HG02623 (cell line): ENCODE results near the gene RAPGEF5.

Experiments used
- ATAC-seq: cut with Tn5 transposase; IDR thresholded peaks from one replicate; pipeline ENCODE4 v1.9.1; 2021; ENCODE audit warnings: moderate library complexity; ENCODE audit not compliant: unreplicated experiment

RAPGEF5 gene

DNA sequence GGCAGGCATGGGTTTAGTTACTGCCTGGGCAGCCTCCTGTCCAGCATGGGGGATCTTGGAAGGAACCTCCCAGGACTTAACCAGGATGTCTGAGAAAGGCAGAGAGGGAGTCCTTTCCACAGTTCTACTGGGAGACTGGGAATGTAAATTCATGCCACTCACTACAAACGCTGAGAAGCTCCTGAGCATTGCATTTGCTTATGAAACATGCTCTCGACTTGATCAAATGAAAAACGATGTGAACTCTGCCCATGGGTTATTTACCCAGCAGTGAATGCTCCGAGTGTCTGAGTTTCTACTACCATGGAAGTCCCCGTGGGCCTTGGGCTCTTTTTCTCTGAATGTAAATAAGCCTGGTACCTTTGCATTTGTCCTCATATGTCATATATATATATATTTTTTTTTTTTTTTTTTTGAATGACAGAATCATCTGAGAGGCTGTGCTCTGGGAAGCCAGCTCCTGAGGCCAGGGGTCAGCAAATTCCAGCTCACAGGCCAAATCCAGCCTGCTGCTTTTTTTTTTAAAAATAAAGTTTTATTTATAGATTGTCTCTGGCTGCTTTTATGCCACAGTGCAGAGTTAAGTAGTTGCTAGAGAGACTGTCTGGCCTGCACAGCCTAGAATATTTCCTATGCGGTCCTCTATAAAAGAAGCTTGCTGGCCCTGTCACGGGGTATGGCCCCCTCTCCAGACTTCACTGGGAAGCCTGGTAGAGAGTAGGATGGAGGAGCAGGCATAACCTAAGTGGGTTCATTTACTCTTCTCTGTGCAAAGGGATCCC, 21.4 kb upstream of the RAPGEF5 start:
- ATAC-seq = no peak

DNA sequence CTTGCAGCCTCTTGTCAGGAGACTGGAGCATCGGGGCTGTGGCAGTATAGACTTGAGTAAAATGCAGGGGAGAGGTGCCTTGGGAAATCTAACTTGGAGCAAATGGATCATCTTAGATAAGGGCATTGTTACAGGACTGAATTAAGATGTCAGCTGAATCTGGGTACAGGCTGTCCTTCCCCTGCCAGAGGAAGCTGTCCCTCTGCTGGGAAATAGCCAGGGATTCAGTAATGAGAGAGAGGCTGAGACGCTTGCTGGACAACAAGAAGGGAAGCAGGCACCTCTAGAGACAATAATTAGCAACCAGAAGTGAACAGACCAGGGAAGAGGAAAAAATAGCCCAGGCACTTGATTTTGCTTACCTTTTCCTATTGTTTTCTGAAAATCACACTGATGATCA, 20.7 kb upstream of the RAPGEF5 start:
- no peak for ATAC-seq

DNA sequence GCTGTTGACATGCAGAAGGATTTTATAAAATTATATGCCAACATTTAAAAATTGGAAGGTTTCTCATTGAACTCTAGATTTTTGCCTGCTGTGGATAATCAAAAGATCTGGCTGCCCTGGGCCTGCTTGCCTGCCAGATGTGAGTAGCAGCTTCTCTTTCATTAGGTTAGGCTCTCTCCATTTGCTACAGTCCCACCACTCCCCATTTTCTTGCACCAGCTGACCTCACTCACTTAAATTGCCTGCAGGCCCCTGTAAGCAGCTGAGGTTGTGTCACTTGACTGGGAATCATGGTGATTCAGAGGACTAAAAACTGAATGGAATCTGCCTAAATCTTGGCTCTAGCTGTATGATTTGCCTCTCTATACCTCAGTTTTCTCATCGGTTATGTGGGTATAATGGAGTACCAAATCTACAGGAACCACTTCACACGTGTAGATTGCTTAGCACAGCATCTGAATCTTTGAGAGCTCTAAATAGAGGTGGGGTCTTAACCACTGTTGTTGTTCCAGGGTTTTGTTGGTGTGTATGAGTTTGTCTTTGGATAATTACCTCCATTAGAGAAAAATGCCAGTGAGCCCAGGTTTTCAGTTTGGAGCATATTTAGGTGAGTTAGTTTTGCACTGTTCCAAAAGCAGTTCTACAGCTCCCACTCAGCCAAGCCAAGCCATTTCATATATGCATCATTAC, 18.6 kb upstream of the RAPGEF5 start:
- no peak for ATAC-seq

DNA sequence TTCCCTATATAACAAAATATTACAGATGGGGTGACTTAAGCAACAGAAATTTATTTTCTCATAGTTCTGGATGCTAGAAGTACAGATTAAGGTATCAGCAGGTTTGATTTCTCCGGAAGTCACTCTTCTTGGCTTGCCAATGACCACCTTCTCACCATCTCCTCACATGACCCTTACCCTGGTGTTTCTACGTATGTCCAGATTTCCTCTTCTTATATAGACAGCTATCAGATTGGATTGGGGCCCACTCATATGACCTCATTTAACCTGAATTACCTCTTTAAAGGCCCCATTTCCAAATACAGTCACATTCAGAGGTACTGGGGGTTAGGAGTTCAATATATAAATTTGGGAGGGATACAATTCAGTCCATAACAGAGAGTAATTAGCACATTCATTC, 17.0 kb upstream of the RAPGEF5 start:
- no peak for ATAC-seq

DNA sequence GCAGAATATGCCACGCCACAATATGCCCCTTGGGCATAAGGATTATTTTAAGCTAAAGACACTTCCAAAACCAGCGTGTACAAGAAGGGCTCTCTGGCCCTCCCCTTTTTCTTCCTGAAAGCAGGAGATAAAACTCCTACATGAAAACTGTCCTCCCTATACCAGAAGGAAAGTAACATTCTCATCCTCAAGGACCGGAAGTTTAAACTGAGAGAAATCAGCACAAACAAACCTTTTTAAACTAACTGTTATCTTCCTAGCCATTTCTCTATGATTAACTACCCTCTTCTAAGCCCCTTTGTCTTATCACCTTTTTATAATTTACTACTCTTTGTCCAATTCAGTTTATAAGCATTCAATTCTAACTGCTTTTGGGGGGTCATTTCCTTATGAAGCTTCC, 16.4 kb upstream of the RAPGEF5 start:
- ATAC-seq = no peak

DNA sequence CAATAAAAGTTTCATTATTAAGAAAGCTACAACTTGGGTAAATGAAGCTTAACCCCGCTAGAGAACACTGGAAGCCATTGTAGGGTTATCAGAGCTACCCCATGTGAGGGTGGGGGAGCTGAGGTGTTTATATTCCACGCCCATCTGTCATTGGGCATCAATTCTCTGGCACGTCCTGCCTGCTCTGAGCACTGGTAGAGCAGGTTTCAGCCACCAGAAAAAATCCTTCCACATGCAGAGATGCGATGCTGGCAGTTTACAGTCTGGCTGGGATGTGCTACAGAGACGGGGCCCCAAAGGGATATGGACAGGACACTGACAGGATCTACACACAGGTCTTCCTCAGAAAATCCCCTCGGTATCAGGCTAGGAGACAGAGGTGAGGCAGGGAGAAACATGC, 15.9 kb upstream of the RAPGEF5 start:
- ATAC-seq = no peak

DNA sequence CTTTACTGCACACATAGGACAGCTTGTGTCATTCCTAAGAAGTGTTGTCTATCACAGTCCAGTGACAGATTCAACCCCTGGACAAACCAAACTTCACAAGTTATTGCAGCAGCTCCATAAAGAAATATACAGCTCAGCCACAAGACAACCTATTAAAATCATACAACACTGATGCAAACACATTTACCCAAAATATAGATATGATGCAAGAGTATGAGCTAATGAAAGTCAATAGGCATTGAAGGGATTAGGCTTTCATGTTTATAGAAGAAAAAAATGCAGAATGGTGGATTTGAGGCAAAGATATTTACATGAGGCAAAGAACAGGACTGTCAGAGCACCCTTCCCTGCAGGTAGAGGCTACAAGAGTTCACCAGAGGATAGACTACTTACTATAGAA, 14.9 kb upstream of the RAPGEF5 start:
- no peak for ATAC-seq

DNA sequence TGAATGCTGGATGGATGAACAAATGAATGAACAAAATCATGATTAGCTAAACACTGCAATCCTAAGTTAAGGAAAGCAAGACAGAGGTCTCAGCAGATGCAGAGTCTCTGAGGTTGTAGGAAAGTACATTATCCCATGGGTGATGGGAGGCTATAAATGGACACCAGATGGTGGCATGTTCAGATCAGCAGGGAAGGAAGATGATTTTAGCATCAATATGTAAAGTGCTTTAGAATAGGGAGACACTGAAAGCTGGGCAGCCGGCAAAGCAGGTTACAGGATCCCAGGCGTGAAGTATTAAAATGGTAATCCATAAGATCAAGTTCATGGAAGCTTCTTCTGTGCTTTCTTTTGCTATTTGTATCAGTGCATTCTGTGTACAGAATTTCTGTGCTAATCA, 7.9 kb upstream of the RAPGEF5 start:
- no peak for ATAC-seq

DNA sequence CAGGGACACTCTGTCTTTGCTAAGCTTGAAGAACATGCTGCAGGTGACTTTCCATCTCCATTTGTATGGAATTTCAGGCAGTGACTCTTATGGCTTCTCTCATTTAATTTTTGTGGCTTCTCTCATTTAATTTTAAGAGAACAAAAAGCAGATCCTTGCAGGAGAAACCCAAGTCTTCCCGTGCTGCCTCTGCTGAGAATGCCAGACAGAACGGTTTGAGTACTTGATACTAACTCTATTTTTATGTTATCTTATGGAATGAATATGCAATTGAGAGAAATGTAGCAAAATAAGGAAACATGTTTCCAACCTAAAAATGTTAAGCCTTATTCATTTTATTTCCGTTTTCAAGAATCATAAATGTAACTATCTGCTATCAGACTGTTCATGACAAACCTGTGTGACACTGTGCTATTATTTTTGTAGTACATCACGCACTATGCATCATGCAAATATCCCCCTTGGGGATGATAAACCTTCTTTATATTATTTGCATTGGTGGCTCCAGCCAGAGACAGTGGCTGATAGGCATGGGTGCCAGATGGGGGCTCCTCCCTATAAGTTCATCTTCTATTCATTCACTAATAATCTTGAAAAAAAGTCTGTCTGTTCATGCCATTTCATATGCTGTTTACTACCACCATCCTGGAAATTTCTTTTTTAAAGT, 6.9 kb upstream of the RAPGEF5 start:
- no peak for ATAC-seq

DNA sequence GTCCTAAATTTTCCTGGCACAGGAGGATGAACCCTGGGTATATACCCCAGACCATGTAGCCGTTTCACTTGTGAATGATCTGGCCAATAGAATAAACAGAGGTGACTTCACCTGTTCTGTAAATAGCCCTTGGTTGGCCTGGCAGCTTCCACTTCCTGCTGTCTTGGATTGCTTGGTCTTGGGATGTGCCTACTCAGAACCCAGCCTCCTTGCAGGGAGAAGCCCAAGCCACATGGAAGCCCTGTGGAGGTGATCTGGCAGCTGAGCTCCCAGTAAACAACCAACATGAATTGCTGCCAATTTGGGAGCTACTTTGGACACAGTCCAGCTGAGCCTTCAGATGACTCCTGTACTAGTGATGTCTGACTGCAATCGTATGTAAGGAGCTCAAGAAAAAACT, 4.8 kb upstream of the RAPGEF5 start:
- no peak for ATAC-seq

DNA sequence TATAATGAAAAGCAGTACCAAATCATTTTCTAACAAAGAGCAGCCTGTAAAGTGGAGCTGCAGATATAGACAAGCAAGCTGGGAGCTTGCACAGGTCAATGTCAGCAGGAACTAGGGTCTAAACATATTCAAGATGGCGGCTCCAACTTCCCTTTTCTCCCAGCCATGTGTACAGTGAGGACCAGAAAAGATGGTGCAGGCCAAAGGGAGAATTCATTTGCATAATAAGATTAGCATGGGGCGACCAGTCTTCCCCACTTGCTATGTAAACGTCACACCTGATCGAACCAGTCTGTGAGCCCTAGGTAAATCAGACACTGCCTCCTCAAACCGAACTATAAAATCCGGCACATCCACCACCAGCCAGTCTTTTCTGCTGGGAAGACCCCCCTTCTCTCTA, 4.4 kb upstream of the RAPGEF5 start:
- ATAC-seq = no peak

DNA sequence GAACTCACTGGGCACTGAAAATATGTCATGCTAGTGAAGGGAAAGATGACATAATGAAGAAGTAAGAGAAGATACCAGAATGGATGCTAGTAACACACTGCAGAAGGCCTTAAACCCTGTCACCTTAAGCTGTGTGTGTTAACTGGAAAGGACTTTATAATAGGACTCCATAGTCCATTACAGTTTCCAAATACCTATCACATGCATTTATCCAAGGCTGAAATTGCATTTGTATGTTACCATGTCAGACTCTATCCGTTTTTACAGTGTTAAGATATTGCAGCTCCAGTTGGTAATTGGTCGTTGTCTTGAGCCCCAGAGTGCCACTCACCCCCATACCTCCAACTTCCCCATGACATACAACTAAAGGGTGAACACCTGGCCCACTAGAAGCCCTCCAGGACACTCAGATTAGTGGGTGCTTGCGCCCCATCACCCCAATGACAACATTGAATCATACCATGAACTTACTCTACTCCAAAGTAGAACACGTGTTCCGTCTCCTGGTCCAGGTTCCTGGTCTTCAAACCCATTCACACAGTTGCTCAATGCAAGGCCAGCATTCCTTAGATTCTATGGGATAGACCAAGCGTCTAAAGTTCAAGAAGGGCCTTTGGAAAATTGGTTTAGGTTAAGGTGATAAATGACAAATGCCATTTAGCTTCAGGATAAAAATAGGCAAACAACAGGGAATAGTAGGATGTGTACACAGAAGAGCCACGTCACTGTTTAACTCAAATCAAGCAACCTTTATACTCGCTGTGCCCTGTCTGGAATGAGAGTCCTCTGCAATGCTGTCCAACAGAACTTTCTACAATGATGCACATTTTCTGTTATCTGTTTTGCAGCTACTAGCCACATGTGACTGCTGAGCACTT, 2.1 kb upstream of the RAPGEF5 start:
- no peak for ATAC-seq

DNA sequence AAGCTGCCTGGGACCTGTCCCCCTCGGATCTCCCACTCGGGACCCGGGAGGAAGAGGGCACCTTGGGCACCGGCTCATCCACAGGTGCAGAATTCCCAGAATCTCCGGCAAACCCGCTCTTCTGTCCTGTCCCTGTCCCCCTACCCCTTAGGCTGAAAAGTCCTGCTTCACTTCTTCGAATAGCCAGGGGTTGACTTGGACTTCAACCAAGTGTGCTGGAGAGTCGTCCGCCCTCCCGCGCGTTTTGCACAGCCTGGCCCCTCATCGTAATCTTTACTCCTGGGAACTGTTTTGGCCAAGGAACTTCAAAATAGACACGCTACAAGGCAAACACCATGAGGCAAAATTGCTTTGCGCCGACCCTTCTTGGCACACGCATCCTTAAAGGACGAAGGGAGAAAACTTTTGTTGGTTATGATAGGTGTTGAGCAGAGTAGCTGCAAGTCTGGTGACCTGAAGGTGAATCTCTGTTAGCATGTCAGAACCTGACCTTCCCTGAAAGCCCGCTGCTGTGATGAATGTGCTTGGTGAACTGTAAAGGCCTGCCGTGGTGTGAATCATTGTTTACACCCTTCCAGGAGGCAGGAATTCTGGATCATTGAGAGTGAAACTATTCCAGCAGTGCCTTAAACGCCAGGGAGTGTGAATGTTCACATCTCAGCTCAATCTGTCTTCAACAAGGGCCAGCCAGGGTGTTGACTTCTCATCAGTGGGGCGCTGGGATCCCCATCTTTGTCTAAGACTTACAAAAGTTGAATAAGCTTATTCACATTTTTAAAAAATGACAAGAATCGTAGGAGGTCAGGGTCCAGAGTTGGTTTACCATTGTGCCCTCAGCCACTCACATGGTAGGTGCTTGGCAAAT, 589 bp upstream of the RAPGEF5 start:
- ATAC-seq = no peak

DNA sequence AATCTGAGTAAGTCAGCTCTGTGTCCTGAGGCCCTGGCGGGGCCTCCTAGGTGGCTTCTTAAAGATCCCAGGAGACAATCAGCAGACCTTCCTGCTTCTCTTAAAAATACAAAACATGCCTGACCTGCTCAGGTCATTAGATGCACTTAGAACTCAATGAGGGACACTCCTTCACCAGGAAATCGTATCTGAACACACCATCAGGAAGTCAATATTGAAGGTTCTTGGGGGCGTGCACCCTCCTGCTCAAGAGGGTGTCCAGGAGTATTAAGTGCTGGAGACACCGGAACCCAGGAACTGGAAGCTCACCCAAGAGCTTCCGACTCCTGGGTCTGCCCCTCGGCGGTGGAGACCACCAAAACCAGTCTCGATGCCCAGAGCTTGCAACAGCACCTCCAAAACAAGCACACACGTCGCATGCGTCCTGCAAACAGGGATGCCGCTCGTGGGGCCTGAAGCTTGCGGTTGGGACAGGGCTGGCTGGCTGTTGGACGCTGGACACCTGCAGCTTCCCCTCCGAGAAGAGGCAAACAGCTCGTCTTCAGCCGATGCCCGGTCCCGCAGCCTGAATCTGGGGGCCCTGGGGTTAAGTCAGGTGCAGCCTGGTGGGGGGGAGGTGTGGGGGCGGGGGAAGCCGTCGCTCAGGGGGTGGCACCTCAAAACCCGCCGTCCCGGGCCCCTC, 803 bp downstream of the RAPGEF5 start:
- no peak for ATAC-seq

DNA sequence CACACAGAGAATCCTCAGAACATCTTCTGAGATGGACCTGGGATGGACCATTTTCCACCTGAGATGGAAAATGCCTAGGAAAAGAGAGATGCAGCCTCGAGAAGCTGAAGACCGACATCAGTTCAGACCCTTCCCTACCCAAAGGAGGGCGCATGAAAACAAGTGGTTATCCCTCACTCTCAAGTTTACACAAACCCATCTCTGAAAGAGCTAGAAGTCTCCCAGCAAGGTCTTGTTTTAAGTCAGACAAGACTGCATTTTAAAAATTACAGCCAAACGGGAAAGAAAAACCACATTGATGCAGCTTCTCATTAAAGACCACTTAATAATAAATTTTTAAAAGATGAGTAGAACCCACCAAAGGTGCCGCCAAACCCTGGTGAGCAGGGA, 1.3 kb downstream of the RAPGEF5 start:
- no peak for ATAC-seq

DNA sequence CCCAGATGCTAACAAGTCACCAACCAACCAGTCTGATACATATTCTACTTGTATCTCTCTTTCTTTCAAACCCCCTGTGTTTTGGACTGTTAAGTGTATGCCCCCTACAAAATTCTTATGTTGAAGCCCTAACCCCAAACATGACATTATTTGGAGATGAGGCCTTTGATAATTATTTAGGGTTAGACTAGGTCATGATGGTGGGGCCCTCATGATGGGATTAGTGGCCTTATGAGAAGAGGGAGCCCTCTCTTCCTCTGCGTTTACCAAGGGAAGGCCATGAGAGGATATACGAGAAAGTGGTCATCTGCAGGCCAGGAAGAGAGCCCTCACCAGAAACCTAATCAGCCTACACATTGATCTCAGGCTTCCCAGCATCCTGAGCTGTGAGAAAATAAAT, 2.5 kb downstream of the RAPGEF5 start:
- no peak for ATAC-seq

DNA sequence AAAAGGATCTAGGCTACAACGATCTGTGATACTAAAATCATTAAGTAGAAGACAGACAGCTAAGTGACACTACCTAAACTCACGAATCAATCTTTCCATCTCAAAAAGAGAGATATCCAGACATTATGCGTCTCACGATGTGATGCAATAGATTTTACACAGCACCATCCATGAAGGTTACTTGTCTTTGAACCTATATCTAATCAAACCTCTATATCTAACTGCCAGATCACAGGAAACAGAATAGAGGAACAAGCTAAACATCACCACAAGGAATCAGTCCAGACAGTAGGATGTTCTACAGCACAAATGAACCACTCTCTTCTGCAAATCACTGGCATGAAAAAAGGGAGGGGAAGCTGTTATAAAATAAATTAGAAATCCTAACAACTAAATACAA, 4.1 kb downstream of the RAPGEF5 start:
- ATAC-seq = no peak

DNA sequence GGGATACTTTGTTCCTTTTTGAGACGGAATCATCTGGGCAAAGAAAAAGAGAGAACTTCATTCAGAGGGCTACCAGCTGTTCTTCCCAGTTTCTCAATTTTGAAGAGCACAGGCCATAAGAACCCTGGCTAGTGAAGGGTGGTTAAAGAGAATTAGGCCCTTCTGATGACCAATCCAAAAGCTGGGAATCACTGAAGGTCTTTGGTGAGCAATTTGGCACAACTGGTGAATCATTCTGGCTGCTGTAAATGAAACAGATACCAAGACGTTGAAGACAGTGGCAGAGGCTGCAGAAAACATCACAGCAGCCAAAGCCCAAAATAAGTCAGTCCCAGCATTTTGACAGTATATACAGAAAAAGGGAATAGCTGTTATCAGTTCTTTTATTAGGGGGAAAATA, 5.1 kb downstream of the RAPGEF5 start:
- ATAC-seq = no peak

DNA sequence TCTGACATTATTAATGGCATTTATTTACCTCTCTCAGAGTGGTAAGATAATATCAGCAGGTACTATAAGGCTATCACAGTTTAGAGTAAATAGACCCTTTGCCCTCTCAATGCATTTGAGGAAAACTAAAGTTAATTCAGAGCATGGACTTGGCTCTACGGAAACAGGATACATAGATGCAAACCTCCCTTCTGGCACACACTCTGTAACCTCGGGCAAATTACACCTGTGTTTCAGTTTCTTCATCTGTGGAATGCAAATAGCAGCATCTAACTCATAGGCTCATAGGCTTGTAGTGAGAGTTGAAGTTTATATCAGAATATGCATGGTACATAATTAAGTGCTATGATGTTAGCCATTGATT, 5.6 kb downstream of the RAPGEF5 start:
- ATAC-seq = peak; percentile 83
